NB4 (cell line): ENCODE data around the gene CDH9.

Experiments
- DNase-seq: peaks from one replicate; pipeline ENCODE4 v3.0.0; 2010; ENCODE audit warnings: low read depth
- H3K4me3 ChIP-seq: one replicate; pipeline ENCODE4 v1.5.1; 2011; ENCODE audit warnings: mild to moderate bottlenecking, low read depth, low read length, moderate library complexity
- CTCF ChIP-seq: IDR thresholded peaks from one replicate; pipeline ENCODE4 v1.5.1; 2012; ENCODE audit warnings: low read depth, low read length
- MAX ChIP-seq: IDR thresholded peaks from 2 replicates; pipeline ENCODE4 v1.6.1; 2011; ENCODE audit warnings: low read depth, low read length
- MYC ChIP-seq: IDR thresholded peaks from 2 replicates; pipeline ENCODE4 v1.6.1; 2011; ENCODE audit warnings: low read depth, low read length
- POLR2A ChIP-seq: IDR thresholded peaks from 2 replicates; pipeline ENCODE4 v1.6.1; 2011; ENCODE audit warnings: mild to moderate bottlenecking; ENCODE audit not compliant: insufficient read length; ENCODE audit errors: extremely low read depth

The CDH9 gene

GRCh38 chr5:27048510-27048909 is 10.1 kb upstream of the CDH9 start:
- DNase-seq = no peak
- TF ChIP-seq POLR2A (no peak), MAX (no peak)
- no peak overlapping the region for H3K4me3 ChIP-seq

GRCh38 chr5:27041372-27041771 is 3.0 kb upstream of the CDH9 start:
- no peak for DNase-seq
- no peak for TF ChIP-seq CTCF
- TF ChIP-seq MYC = no peak
- no peak overlapping the region for H3K4me3 ChIP-seq

GRCh38 chr5:27034565-27034964 is 3.8 kb downstream of the CDH9 start:
- H3K4me3 ChIP-seq = no peak overlapping the region
- no peak for TF ChIP-seq CTCF
- no peak for TF ChIP-seq MAX
- no peak for TF ChIP-seq POLR2A
- TF ChIP-seq MYC = no peak
- DNase-seq = no peak

- TF ChIP-seq MYC = no peak
- TF ChIP-seq MAX = no peak
- TF ChIP-seq POLR2A = no peak
- TF ChIP-seq CTCF = no peak
- DNase-seq = no peak
- H3K4me3 ChIP-seq = no peak overlapping the region
Measured at GRCh38 chr5:27026801-27027200, 11.6 kb downstream of the CDH9 start.

- no peak overlapping the region for H3K4me3 ChIP-seq
- DNase-seq = no peak
- TF ChIP-seq MYC = no peak
- no peak for TF ChIP-seq CTCF
- TF ChIP-seq POLR2A = no peak
- no peak for TF ChIP-seq MAX
Measured at GRCh38 chr5:27026063-27026462, 12.3 kb downstream of the CDH9 start.

- DNase-seq = no peak
- TF ChIP-seq CTCF (no peak), MYC (no peak), POLR2A (no peak), MAX (no peak)
- no peak overlapping the region for H3K4me3 ChIP-seq
Measured at GRCh38 chr5:27021471-27021870, 16.9 kb downstream of the CDH9 start.
